Measurements from ENCODE around the gene GNAS.

Gene GNAS

DNA sequence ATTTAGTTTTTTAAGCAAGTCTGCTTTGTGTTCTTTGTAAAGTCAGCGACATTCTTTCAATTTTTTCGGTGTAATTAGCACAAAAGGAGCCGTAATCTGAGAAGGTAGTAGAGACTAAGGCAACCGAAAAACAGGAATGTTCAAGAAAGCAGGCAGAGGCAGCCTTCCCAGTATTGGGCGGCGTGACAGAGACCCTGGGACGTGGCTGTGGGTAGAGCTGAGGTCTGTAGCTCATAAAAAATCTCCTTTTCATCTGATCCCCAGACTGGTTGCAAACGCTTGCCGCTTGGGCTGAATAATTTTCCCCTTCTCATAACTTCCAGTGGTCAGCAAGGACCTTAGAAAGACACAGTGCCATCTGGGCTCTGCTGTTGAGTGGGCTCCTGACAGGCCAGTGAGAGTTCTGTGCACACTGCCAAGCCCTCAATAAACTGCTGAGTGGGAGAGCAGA lies 30.8 kb downstream of the GNAS start:
- no peak for DNase-seq

DNA sequence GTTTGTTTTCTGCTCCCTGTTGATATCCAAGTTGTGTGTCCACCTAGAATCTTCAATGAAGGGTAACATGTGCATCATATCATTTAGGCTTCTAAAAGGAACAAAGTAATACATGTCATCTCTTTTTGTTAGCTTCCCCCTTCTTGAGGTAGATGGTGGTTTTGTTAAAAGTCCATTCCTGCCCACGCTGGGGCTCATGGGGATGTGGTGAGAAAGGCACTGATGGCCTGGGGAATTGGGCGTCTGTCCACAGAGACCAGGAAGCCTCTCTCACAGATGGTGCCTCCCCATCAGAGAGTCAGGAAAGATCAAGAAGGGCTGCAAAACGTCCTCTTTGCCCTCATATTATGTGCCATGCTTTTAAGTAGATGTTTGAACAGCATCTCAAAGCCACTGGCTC lies 32.5 kb downstream of the GNAS start:
- no peak for DNase-seq

DNA sequence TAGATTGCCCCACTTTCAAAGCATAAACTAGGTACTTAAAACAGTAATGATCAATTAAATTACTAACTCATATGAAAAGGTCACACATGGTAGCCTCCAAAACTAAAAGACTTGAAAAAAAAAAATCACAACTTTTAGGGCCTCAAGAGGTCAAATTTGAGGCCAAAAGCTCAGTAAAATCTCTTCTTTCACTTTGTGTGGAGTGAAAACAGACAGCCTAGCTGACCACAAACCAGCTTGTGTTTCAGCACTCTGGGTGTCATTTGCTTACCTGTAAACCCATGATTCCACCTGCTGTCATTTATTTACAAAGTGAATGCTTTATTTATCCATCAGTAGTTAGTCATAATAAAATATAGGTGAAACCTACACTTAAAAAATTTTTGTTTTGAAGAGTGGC lies 34.0 kb downstream of the GNAS start:
- no peak for DNase-seq

DNA sequence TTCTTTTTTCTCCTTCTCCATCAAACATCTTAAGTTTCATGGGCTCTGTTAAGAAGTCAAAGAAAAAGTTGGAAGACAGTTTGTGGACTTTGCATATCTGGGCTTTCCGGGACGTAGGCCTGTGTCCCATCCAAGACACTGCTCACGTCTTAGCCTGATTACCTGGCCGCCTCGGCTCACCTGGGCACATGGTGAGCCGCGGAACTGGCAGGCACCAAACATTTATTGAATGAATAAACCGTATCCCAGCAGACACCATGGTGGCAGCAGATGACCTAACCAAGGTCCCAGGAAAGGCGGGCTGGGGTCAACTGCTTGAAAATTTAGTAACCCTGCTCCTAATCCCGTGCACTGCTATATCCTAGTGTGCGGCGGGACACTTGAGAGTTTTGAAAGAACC lies 35.6 kb downstream of the GNAS start:
- no peak for DNase-seq

DNA sequence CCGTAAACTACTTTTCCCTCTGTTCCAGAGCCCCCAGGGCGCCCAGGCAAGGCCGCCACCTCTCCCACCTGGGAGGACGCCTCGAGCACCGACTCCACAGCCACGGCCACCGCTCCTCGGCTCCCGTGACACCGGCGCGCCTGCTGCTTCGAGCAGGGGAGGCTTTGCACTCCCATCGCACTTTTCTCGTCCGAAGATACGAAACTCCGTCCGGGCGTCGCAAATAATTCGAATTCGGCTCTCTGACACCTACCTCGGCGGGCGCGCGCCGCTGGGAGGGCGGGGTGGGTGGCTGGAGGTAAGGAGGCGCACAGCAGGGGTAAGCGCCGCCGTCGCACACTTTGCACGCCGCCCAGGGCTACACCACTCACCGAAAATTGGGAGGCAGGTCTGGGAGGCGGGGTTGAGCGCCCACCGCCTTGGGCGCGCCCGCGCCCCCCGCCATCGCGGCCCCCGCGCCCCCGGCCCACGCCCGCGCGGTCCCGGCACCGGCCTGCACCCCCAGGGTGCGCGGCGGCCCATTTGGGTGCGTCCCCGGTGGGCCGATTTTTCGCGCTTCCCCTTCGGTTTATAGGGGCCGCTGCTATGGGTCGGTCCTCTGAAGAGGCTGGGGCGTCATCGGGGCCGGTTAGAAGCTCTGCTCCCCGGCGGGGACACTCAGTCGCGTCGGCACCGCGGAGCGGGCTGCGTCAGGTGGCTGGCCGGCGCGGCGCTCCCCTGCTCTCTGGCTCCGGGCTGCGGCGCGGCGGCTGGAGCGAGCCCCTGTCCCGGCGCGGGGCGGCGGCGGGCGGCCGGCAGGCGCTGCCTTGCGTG lies 36.2 kb downstream of the GNAS start:
- DNase-seq: peak; percentile 50

DNA sequence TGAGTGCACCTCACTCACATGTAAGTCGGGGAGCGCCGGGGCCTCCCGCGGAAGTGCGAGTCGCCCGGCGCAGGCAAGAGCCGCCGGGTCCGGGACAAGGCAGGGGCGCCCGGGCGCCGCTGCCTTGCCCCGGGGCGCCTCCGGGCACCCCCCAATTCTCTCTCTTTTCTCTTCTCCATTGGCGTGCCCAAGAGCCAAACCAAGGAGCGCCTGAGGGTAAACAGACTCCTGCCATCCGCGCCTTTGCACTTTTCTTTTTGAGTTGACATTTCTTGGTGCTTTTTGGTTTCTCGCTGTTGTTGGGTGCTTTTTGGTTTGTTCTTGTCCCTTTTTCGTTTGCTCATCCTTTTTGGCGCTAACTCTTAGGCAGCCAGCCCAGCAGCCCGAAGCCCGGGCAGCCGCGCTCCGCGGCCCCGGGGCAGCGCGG lies 36.8 kb downstream of the GNAS start:
- DNase-seq: no peak

DNA sequence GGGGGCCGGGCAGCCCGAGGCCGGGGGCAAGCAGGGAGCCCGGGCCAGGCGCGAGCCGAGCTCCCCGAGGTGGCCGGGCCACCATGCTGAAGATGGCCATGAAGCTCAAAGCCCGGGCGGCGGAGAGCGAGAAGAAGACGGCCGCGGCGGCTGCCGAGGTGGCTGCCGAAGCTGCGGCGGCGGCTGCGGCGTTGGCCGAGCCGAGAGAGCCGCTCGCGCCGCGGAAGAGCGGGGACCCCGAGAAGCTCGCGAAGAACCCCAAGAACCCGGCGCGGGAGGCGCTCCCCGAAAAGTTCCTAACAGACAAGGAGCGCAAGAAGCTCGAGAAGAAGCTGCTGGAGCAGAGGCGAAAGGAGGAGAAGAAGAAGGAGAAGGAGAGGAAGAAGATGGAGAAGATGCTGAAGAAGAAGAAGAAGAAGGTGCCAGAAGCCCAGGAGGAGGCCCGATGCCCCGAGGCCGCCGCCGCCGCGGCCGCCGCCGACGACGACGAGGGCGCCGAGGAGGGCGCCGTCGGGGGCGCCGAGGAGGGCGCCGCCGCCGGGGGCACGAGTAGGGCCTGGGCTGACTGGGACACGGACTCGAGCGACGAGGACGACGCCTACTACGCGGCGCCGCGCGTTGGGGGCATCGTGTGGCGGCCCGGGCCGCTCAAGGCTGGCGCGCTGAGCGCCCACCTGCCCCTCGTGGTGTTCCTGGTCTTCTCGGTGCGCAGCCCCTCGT lies 37.4 kb downstream of the GNAS start:
- no peak for DNase-seq

DNA sequence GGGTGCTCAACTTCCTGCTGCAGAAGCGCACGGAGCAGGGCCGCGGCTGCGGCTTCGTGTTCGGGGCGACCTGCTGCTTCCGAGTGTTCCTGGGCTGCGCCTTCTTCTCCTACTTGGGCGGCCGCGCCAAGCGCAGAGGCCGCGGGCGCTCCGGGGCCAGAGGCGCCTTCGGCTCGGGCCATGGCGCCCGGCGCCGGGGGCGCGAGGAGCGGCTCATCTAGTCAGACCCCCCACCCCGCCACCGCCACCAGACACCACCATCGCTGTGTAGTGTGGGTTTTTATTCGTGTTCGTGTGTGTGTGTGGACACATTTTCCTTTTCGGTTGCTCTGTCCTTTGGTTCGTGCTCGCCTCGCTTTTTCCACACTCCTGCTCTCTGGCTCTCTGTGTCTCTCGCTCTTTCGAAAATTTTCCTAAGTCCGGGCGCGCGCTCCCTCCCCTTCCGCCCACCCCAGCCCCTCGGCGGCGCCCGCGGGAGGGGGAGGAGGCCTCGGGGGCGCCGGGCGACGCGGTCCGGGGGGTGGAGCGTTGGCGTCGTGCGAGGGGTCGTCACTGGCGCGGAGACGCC lies 38.1 kb downstream of the GNAS start:
- DNase-seq: peak; percentile 89

DNA sequence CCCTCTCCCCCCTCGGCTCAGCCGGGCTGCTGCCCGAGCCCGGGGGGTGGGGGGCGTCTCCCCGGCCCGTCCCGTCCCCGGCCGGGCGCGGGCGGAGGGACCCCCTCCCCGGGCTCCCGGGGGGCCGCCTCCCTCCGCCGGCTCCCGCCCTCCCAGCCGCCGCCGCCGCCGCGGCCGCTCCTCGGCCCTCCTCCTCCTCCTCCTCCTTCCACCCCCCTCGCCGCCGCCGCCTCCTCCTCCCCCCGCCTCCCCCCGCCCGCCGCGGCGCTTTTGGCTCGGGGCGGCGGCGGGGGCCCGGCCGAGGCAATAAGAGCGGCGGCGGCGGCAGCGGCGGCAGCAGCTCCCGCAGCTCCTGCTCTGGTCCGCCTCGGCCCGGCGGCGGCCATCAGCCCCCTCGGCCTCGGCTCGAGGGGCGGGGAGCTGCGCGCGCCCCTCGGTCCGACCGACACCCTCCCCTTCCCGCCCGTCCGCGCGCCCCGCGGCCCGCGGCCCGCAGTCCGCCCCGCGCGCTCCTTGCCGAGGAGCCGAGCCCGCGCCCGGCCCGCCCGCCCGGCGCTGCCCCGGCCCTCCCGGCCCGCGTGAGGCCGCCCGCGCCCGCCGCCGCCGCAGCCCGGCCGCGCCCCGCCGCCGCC lies 38.7 kb downstream of the GNAS start:
- DNase-seq: peak; percentile 61

DNA sequence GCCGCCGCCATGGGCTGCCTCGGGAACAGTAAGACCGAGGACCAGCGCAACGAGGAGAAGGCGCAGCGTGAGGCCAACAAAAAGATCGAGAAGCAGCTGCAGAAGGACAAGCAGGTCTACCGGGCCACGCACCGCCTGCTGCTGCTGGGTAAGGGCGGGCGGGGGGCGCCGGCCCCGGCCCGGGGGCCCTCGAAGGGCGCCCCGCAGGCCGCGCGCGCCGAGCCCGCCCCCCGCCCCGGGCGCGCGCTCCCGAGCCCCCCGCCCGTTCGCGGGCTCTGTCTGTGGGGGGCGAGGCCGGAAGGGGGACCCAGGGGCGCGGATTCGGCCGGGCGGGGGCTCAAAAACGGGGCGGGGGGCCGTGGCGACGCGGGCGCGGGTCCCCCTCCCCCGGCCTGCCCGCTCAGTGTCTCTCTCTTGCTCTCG lies 39.2 kb downstream of the GNAS start:
- peak; percentile 34 for DNase-seq

DNA sequence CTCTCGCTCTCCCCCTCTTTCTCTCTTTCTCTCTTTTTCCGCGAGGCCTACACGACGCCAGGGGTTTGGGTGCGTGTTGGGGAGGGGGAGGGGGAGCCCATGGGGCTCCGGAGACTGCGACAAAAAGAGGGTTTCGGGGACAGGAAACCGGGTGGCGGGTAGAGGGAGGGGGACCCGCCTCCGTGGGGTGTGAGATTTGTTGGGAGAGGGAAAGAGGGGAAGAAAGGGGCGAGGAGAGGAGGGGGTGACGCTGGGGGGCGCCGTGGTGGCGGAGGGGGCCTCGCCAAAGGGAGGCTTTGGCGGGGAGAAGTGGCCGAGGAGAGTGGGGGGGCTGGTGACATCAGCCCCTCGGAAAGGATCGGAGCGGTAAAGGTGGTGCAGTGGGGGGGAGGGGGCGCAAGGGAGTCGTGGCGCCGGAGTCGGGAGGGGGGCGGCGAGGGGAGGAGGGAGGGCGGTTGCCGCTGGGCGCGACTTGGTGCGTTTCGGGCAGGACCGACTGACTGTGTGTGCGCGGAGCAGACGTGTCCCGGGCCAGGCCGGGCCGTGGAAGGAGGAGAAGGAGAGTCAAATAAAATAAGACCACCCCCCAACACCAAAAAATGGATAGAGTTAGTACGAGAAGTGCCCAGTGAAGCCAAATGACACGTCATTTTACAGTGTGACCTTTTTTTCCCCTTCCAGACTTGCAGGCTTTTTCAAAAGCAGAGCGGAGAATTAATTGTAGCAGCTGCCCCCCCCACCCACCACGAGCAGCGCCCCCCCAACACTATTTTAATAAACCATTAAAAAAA lies 39.8 kb downstream of the GNAS start:
- DNase-seq: peak; percentile 61

DNA sequence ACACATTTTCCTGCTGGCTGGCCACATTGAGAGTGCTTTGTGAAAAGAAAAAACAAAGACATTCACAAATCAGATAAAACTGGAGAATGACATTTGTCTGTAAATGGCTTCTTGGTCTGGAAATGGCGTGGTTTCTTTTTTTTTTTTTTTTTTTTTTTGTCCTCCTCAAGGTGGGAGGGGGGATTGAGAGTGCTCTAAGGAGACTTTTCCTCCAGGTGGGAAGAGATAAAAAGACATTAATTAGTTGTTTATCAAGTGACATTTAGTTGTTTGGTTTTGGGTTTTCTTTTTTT lies 40.4 kb downstream of the GNAS start:
- DNase-seq: no peak

DNA sequence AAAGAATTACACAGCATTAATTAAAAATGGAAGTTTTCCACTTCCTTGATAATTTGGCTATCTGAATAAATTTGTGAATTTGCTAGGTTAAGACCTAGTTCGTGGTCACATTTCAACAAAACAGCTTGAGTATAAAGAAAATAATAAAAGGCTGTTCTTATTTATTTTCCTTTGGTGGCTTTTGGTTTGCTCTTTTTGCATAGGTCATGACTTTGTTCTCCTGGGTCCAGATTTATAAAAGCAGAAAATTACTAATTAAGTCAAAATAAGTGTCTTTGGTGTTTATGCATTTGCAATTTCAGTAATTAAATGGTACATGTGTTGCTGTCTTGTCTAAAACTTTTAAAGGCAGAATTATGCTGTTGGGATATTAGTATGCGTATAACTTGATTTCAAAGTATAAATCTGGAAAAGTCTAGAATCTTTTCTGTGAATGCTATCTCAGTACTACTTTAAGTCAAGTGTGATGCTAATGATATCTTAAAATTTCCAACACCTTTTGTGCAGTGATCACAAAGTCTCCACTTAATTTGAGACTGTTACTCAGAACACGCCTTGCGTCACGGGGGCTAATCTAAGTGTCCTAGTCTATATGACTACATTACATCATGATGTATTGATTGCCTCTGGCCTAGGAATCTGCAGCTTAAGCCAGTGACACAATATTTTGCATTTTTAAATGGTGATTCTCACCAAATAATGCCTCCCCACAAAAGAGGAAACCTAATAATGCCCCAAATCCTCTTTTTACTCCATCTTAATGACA lies 41.0 kb downstream of the GNAS start:
- no peak for DNase-seq

DNA sequence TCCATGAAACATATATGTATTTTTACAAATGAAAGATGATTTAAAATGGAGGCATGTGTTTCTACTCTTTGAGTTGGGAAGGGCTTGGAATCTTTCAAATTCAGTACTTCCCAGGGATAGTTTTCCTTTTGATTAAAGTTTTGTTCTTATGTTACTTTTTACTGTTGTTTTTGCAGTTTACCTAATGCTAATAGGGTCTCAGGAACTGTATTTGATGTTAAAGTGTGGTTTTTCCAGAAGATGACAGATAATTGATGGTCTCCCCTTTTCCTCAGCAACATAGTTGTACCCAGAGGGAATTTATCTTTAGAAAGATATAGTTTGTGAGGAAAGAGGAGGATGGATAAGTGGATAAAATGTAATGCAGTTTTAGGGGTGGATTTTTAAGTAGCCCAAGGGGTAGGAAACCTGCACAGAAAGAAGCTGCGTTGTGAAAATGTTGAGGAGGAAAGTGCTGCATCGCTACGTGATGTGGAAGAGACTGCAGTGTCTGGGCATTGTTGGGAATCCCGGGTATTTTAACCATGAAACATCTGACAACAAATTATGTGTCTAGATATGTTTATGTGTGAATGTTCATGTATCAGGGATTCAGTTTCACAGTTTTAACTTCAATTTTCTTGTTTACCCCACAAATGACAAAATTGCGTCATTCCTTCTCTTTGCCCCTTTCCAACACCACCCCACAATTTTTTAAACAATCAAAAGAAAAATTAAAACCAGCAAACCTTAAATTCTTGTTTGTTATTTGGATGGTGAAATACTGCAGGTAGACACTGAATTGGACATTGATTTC lies 42.3 kb downstream of the GNAS start:
- no peak for DNase-seq

DNA sequence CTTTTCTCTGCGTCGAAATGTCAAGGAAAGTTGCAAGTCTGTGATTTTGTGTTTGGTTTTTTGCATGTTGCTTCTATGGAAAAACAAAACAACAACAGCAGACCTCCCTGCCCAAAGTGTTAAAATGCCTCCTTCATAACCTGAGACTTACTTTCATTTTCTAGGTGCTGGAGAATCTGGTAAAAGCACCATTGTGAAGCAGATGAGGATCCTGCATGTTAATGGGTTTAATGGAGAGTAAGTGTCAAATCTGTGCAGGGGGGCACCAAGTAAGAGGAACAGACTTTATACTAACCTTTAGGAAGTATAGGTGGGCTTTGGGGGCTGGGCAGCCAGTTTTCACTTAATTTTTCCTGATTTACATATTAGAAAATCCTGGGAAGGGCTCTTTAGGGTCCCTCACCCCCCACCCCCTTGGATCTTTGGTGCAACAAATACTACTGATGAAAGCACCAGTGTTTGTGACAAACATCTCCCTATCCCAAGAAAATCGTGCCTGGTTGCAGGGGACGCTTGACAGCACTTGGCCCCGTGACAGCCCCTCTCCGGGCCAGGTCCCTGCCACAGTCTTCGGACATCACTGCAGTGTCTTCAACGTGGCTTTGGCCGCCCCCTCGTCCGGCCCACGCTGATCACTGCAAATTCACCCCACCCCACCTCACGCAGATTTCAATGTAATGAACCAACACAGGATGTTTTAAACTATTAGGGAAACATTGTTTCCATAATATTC lies 43.1 kb downstream of the GNAS start:
- DNase-seq: no peak

DNA sequence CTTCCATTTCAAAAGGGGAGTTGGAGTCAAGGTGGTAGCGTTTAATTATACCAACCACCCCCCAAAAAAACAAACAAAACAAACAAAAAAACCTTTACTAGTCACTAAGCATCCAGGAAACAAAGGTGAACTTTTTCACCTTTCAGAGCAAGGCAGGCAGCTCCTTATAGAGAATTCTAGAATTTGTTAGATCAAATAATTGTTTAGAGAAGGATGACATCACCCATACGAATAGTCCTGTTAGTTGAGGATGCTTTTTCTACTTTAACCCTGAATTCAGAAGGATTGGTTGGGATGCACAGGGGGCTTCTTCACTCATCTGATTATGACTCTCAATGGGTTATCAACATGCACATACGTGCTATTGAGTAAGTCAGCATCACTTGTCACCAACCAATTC lies 44.3 kb downstream of the GNAS start:
- DNase-seq: no peak

DNA sequence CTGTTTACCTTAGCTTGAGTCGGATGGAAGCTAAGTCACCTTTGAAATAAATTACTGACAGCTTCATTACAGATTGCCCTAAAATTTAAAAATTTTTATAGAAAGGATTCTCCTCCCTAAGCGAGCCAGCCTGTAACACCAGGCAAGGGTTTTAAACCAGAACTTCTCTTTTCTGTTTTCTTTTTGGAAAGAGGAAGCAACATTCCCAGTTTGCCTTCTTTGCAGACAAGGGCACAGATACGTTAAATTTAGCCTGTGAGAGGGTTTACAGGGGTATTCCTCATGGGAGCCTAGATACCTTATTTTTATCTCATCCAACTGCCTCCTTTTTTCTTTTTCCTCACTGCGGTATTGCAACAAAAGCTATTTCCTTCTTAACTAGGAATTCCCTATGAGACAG lies 45.0 kb downstream of the GNAS start:
- DNase-seq: no peak

DNA sequence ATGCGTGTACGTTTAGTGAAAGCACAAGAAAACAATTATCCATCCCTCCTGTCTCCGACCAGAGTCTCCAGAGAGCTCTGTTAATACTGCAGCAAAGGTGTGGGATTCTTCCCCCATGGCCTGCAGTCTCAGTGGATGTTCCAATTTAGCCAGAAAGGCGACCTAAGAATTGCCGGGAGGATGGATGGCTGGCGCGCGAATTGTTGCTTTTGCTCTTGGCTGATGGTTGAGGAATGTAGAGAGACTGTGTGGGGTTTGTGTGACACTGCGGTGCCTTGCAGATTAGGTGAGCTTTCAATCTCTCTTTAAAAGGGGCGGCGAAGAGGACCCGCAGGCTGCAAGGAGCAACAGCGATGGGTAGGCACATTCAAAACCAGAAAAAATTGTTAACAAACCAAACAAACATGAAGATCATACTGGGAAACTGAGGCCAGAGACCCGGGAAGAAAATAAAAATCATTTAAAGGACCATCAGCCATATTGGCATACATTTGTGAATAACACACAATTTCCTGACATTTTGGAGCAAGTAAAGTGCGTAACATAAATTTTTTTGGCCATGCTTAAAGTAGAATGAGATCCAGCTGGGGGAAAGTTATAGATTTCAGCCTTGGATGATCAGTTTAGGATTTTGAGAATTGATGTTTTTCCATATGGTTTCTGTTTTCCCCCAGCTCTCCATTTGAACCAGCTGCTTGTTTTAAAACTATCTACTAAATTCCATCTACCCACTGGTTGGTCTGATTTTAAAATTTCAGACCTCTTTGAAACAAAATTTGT lies 46.3 kb downstream of the GNAS start:
- no peak for DNase-seq

DNA sequence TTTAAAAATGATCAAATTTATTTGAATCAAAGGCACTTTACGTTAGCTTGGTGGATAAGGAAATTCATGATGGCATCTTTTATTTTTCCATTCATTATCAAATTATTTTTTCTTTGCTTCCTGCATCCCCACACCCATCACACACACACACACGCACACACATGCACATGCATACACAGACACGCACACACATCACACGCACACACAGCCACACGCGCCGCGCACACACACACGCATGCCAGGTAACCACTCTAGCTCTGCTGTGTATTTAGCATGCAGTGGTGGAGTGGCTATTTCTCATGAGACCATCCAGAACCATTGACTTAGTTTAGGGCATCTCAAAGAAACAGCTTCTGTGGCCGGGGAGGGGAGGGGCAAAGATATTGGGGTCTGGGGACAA lies 47.0 kb downstream of the GNAS start:
- DNase-seq: no peak

DNA sequence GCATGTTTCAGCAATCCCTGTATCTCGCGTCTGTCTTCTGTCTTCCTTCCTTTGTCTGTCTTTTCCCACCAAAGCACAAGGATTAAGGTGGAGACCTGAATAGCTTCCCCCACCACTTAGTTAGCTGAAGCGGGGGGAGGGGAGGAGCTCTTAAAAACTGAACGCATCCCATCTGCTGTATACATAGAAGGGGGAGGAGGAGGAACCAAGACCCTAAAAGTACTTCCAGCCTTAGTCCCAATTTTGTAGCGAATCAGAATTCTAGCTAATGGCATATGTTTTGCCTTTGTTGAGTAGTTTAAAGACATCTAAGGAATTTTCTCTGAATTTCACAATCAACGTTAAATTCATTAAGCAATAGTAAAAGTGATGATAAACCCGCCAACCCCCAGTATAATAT lies 47.9 kb downstream of the GNAS start:
- DNase-seq: no peak
